Right atrium auricular region (tissue), 2 donors: ENCODE measurements around the gene LRRC1. TPM values are rescaled to one million over a fixed set of nuclear protein-coding genes. Genes with fewer than 3 reads are reported as not detected.

Source experiments
- DNase-seq: peaks from one replicate; pipeline ENCODE4 v3.0.0-alpha.2; 2019; ENCODE audit warnings: low spot score
- H3K27ac ChIP-seq, 2 donors: fragments of 200-600 bp; sonication (generic); 1 replicate in 1 of 2; 2 replicates in 1 of 2; pipeline ENCODE4 v1.5.1; 2016 to 2019
- H3K27me3 ChIP-seq, 2 donors: fragments of 200-600 bp; sonication (generic); one replicate each; pipeline versions ENCODE4 v1.5.1 to v1.6.0; 2017 to 2019
- H3K36me3 ChIP-seq: fragments of 200-600 bp; sonication (generic); one replicate; pipeline ENCODE4 v1.5.1; 2016
- H3K4me1 ChIP-seq, 2 donors: fragments of 200-600 bp; sonication (generic); one replicate each; pipeline versions ENCODE4 v1.5.1 to v1.6.0; 2017 to 2019
- H3K4me3 ChIP-seq, 2 donors: fragments of 200-600 bp; sonication (generic); 1 replicate in 1 of 2; 2 replicates in 1 of 2; pipeline ENCODE4 v1.5.1; 2017 to 2019; ENCODE audit warnings: mild to moderate bottlenecking in 1 of 2, moderate library complexity in 1 of 2
- H3K9me3 ChIP-seq, 2 donors: fragments of 200-600 bp; sonication (generic); one replicate each; pipeline ENCODE4 v1.5.1; 2019
- total RNA-seq, 2 donors: library from RNA; depleted of rRNA; stranded (reverse); fragments of >200 nt; gene quantifications; one replicate each; pipeline ENCODE4 v1.1.0, GENCODE V29; 2016
- TF ChIP-seq, protein P1 (sequence below), 2 donors: fragments of 200-600 bp; sonication (generic); IDR thresholded peaks; one replicate each; pipeline ENCODE4 v1.5.1; 2019; ENCODE audit warnings: antibody characterized with exemption in 2 of 2

Gene LRRC1
- total RNA-seq, 2 donors from 2014 or later, result 5.3 to 6.1 TPM

DNA sequence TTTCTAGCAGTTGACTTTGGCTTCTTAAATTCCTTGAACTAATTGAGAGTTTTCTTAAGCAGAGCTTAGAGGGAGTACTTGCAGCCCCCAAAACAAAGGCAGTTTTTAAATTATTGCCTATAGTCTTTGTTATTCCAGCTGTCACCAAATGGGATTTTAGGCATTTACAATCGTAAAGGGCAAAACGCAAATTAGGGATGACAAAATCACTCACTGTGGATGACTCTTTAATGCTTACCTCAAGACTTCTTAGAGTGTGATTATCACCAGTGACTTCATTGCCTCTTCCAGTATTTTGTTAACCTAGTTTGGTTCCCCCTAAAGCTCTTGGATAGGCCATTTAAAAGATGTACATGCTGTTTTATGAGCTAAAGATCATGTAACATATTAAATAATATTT lies 126.8 kb downstream of the LRRC1 start:
- Histone ChIP-seq H3K36me3 (no peaks in the 10 kb centered on the region), H3K4me1 (peaks cover 0 to 3% of the 10 kb centered on the region in 2 donors), H3K27ac (no peak overlapping the region), H3K27me3 (no peaks in the 10 kb centered on the region), H3K4me3 (no peak overlapping the region), H3K9me3 (no peaks in the 10 kb centered on the region)
- TF ChIP-seq, protein P1, sequence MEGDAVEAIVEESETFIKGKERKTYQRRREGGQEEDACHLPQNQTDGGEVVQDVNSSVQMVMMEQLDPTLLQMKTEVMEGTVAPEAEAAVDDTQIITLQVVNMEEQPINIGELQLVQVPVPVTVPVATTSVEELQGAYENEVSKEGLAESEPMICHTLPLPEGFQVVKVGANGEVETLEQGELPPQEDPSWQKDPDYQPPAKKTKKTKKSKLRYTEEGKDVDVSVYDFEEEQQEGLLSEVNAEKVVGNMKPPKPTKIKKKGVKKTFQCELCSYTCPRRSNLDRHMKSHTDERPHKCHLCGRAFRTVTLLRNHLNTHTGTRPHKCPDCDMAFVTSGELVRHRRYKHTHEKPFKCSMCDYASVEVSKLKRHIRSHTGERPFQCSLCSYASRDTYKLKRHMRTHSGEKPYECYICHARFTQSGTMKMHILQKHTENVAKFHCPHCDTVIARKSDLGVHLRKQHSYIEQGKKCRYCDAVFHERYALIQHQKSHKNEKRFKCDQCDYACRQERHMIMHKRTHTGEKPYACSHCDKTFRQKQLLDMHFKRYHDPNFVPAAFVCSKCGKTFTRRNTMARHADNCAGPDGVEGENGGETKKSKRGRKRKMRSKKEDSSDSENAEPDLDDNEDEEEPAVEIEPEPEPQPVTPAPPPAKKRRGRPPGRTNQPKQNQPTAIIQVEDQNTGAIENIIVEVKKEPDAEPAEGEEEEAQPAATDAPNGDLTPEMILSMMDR (IDR thresholded peaks at IDR 0.05), result no peak
- no peak for DNase-seq

GRCh38 chr6:53922539-53922981 lies 127.8 kb downstream of the LRRC1 start:
- no peaks in the 10 kb centered on the region for H3K36me3 ChIP-seq
- TF ChIP-seq, protein P1 (IDR thresholded peaks at IDR 0.05), result no peak

DNA sequence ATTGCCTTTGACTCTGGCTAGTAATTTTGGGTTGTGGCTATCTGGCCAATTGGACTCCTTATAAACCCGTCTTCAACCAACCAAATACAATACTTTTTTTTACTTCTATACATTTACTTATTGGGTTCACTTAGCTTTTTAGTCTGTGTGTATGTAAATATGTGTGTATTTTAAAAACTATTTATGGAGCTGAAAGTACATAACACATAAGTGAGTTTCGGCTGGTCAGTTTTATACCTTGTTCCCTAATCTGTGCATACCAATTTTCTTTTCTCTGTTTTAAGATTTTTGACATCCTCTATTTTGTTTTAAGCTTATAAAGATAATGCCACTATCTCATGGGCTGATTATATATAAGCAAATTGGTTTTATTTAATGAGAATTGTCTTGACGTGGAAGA lies 129.5 kb downstream of the LRRC1 start:
- Histone ChIP-seq H3K4me1 (peaks cover 0 to 15% of the 10 kb centered on the region in 2 donors), H3K4me3 (no peak overlapping the region), H3K9me3 (no peaks in the 10 kb centered on the region), H3K27ac (no peak overlapping the region), H3K36me3 (no peaks in the 10 kb centered on the region), H3K27me3 (no peaks in the 10 kb centered on the region)
- no peak for DNase-seq
- TF ChIP-seq, protein P1 (IDR thresholded peaks at IDR 0.05), result no peak

More at GRCh38 chr6:53922539-53922981, 127.8 kb downstream of the LRRC1 start:
- H3K27ac ChIP-seq, result no peak overlapping the region
- no peak overlapping the region for H3K4me3 ChIP-seq
- peaks cover 0 to 6% of the 10 kb centered on the region in 2 donors for H3K4me1 ChIP-seq
- no peak for DNase-seq
- no peaks in the 10 kb centered on the region for H3K9me3 ChIP-seq
- H3K27me3 ChIP-seq, result no peaks in the 10 kb centered on the region

DNA sequence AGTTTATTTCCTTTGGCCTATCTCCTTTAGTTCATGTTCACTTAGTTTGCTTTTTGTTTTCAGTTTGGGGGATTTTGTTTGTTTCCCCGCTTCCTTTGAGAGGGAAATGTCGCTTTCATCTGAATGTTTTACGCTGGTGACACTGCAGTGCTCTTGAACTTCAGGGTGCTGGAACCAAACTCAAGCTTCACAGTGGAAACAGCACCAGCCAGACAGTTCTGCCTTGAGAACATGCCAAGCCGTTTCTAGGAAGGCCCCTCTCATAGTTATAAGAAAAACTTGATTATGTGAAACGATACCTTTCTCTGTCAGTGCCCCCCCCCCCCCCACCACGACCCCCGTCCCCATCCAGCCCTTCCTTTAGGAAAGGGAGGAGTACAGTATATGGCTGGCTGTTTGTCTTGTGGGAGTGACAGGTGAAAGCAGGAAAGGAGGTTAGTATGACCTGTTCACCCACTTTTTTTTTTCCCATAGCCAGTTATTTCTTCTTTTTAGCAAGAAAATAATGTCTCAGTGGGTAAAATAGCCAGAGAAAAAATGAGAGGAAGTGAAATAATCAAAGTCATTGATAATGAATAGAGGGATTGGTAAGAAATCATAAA lies 130.1 kb downstream of the LRRC1 start:
- no peak for DNase-seq
- Histone ChIP-seq H3K27me3 (no peaks in the 10 kb centered on the region), H3K4me1 (peaks cover 0 to 21% of the 10 kb centered on the region in 2 donors), H3K9me3 (no peaks in the 10 kb centered on the region), H3K4me3 (no peak overlapping the region), H3K27ac (no peak overlapping the region), H3K36me3 (no peaks in the 10 kb centered on the region)
- TF ChIP-seq, protein P1 (IDR thresholded peaks at IDR 0.05), result no peak

- H3K9me3 ChIP-seq, result no peaks in the 10 kb centered on the region
- no peak overlapping the region for H3K4me3 ChIP-seq
- H3K4me1 ChIP-seq, result peaks cover 0 to 21% of the 10 kb centered on the region in 2 donors
- no peaks in the 10 kb centered on the region for H3K36me3 ChIP-seq
- no peaks in the 10 kb centered on the region for H3K27me3 ChIP-seq
- TF ChIP-seq, protein P1 (IDR thresholded peaks at IDR 0.05), result no peak
- H3K27ac ChIP-seq, result no peak overlapping the region
- no peak for DNase-seq
Measured at GRCh38 chr6:53925891-53926290, 131.1 kb downstream of the LRRC1 start.

DNA sequence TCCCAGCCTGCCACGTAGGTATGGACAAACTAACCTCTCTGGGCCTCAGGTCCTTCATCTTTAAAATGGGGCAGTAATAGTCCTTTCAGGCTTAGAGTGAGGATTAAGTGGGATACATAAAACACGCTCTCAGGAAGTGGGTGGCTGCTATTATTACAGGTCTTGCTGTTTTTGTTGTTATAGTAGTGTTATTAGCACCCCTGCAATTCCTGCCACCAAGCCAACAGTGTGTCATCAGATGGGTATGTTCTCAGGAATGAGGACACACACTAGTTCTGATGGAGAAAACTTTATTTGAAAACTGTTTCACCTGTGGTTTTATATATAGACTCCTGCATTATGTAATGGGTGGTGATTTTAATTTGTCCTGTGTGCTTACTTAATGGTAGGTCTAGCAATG lies 131.7 kb downstream of the LRRC1 start:
- Histone ChIP-seq H3K4me1 (peaks cover 0 to 21% of the 10 kb centered on the region in 2 donors), H3K36me3 (no peaks in the 10 kb centered on the region), H3K4me3 (no peak overlapping the region), H3K9me3 (no peaks in the 10 kb centered on the region), H3K27me3 (no peaks in the 10 kb centered on the region), H3K27ac (no peak overlapping the region)
- TF ChIP-seq, protein P1 (IDR thresholded peaks at IDR 0.05), result no peak
- no peak for DNase-seq
